IMR-90 (cell line): Measurements from ENCODE around the gene PRKAR1A. TPM values are rescaled to one million over a fixed set of nuclear protein-coding genes. Genes with fewer than 3 reads are reported as not detected.
A peak's percentile ranks its signal among the peaks of the same experiment; 100 is the strongest.

Source experiments
- ATAC-seq: fragments of 200-7000 bp; cut with Tn5 transposase; 2 replicates; pipeline ENCODE4 v1.9.1; 2020; ENCODE audit warnings: low read depth, mild to moderate bottlenecking, moderate library complexity
- BruUV-seq: library from RNA; stranded (reverse); fragments of 400-500 nt; replicated peaks from 2 replicates; lab custom pipeline; 2021; lab: Mats Ljungman, UMichigan
- CTCF ChIA-PET: fragments of 300-600 bp; formaldehyde crosslinking; extraction: SDS; loops from one replicate; lab custom pipeline; 2021; ENCODE audit warnings: antibody characterized with exemption; lab: Yijun Ruan, JAX
- POLR2A ChIA-PET: fragments of 300-600 bp; sonication (Branson Sonifier 250); formaldehyde crosslinking; loops from one replicate; lab custom pipeline; 2022; ENCODE audit warnings: antibody characterized with exemption; ENCODE audit not compliant: unreplicated experiment; lab: Charles Lee
- DNase-seq: peaks from one replicate; pipeline ENCODE4 v3.0.0; 2013
- H2AFZ ChIP-seq: replicated peaks from 2 replicates; pipeline ENCODE3; 2013; ENCODE audit warnings: low read length, mild to moderate bottlenecking; ENCODE audit not compliant: poor library complexity
- H2AK5ac ChIP-seq: 2 replicates; pipeline ENCODE4 v1.6.1; 2013; ENCODE audit warnings: low read depth, low read length, inconsistent platforms
- H2AK9ac ChIP-seq: replicated peaks from 2 replicates; pipeline ENCODE3; 2013; ENCODE audit warnings: mild to moderate bottlenecking, low read depth, low read length, moderate library complexity; ENCODE audit not compliant: poor library complexity
- H2BK120ac ChIP-seq: 2 replicates; pipeline ENCODE4 v1.6.1; 2013; ENCODE audit warnings: low read depth, low read length, inconsistent platforms
- H2BK15ac ChIP-seq: 3 replicates; pipeline ENCODE4 v1.6.1; 2013; ENCODE audit warnings: low read depth, low read length, inconsistent platforms
- H2BK20ac ChIP-seq: 2 replicates; pipeline ENCODE4 v1.6.1; 2013; ENCODE audit warnings: low read depth, mild to moderate bottlenecking, inconsistent platforms, low read length, moderate library complexity
- H2BK5ac ChIP-seq: 2 replicates; pipeline ENCODE4 v1.6.1; 2013; ENCODE audit warnings: mild to moderate bottlenecking, low read depth, low read length, inconsistent platforms; ENCODE audit not compliant: poor library complexity, severe bottlenecking
- H3K14ac ChIP-seq: replicated peaks from 2 replicates; pipeline ENCODE4 v1.6.1; 2013; ENCODE audit warnings: low read depth, low read length, inconsistent platforms
- H3K18ac ChIP-seq: 2 replicates; pipeline ENCODE4 v1.6.1; 2013; ENCODE audit warnings: low read depth, low read length, control low read depth
- H3K23ac ChIP-seq: 2 replicates; pipeline ENCODE4 v1.6.1; 2013; ENCODE audit warnings: low read depth, low read length, inconsistent platforms
- H3K27ac ChIP-seq: 2 replicates; pipeline ENCODE4 v1.5.1; 2013; ENCODE audit warnings: mild to moderate bottlenecking, control low read depth, low read length; ENCODE audit not compliant: insufficient read depth
- H3K27me3 ChIP-seq: 2 replicates; pipeline ENCODE4 v1.6.1; 2013; ENCODE audit warnings: low read length; ENCODE audit not compliant: control insufficient read depth, insufficient read depth
- H3K36me3 ChIP-seq: 2 replicates; pipeline ENCODE4 v1.6.1; 2013; ENCODE audit warnings: low read length, mixed read lengths; ENCODE audit not compliant: control insufficient read depth, insufficient read depth
- H3K4ac ChIP-seq: 2 replicates; pipeline ENCODE4 v1.6.1; 2013; ENCODE audit warnings: low read depth, low read length, inconsistent platforms
- H3K4me1 ChIP-seq: 2 replicates; pipeline ENCODE4 v1.6.1; 2013; ENCODE audit warnings: low read length, mixed read lengths; ENCODE audit not compliant: control insufficient read depth, insufficient read depth
- H3K4me2 ChIP-seq: 2 replicates; pipeline ENCODE4 v1.6.1; 2013; ENCODE audit warnings: low read depth, mild to moderate bottlenecking, control low read depth, low read length, moderate library complexity
- H3K4me3 ChIP-seq: 2 replicates; pipeline ENCODE4 v1.5.1; 2013; ENCODE audit warnings: low read depth, mild to moderate bottlenecking, control low read depth, low read length, moderate library complexity; ENCODE audit not compliant: insufficient read depth
- H3K56ac ChIP-seq: 2 replicates; pipeline ENCODE4 v1.6.1; 2013; ENCODE audit warnings: low read length, inconsistent platforms; ENCODE audit not compliant: insufficient read depth; ENCODE audit errors: extremely low read depth
- H3K79me1 ChIP-seq, 2 experiments: 2 replicates each; pipeline ENCODE4 v1.6.1; 2013; ENCODE audit warnings: low read length in 2 of 2, inconsistent platforms in 1 of 2, low read depth in 1 of 2
- H3K9ac ChIP-seq: 2 replicates; pipeline ENCODE4 v1.6.1; 2013; ENCODE audit warnings: low read depth, low read length, control low read depth
- H3K9me1 ChIP-seq: 2 replicates; pipeline ENCODE4 v1.6.1; 2013; ENCODE audit warnings: low read length, inconsistent platforms; ENCODE audit not compliant: insufficient read depth
- H3K9me3 ChIP-seq: 2 replicates; pipeline ENCODE4 v1.6.1; 2013; ENCODE audit warnings: low read length; ENCODE audit not compliant: control insufficient read depth, insufficient read depth
- H4K20me1 ChIP-seq: 2 replicates; pipeline ENCODE4 v1.6.1; 2013; ENCODE audit warnings: low read length, inconsistent platforms; ENCODE audit not compliant: insufficient read depth
- H4K5ac ChIP-seq: 2 replicates; pipeline ENCODE4 v1.6.1; 2013; ENCODE audit warnings: mild to moderate bottlenecking, low read depth, low read length, control low read depth
- H4K8ac ChIP-seq, 2 experiments: 2 replicates each; pipeline ENCODE4 v1.6.1; 2013; ENCODE audit warnings: low read depth in 2 of 2, low read length in 2 of 2, control low read depth in 1 of 2, inconsistent platforms in 1 of 2
- H4K91ac ChIP-seq: 2 replicates; pipeline ENCODE4 v1.6.1; 2013; ENCODE audit warnings: low read depth, low read length, inconsistent platforms; ENCODE audit not compliant: insufficient read depth
- FOS ChIP-seq: fragments of 150-350 bp; IDR thresholded peaks from 2 replicates; pipeline ENCODE4 v1.6.1; 2016; ENCODE audit warnings: low read depth, low read length
- MXI1 ChIP-seq: IDR thresholded peaks from 2 replicates; pipeline ENCODE4 v1.6.1; 2012; ENCODE audit warnings: low read depth, mild to moderate bottlenecking, low read length, moderate library complexity, borderline replicate concordance
- POLR2A ChIP-seq: IDR thresholded peaks from 2 replicates; pipeline ENCODE4 v1.6.1; 2012; ENCODE audit warnings: mild to moderate bottlenecking, low read depth, low read length
- RFX5 ChIP-seq: IDR thresholded peaks from 2 replicates; pipeline ENCODE4 v1.8.0; 2012; ENCODE audit warnings: low read depth, mild to moderate bottlenecking, low read length, moderate library complexity
- SMC3 ChIP-seq: fragments of 150-350 bp; IDR thresholded peaks from 2 replicates; pipeline ENCODE4 v1.6.1; 2016; ENCODE audit warnings: low read depth, mild to moderate bottlenecking, antibody characterized with exemption, low read length, moderate library complexity
- WGBS, 2 experiments: methylation state at CpG; one replicate each; pipeline versions ENCODE4 v1.1.5 to v1.1.7; 2013; ENCODE audit warnings: missing lambda C conversion rate in 2 of 2; ENCODE audit not compliant: insufficient read length in 1 of 2; ENCODE audit errors: extremely low coverage in 2 of 2; 5-methylcytosine and 5-hydroxymethylcytosine counted together
- dilution Hi-C: fragments of 300-500 bp; cut with HindIII; formaldehyde crosslinking; loops from one replicate; pipeline ENCODE4 v1.14.3; 2018; ENCODE audit warnings: low sequenced_read_pairs; ENCODE audit not compliant: unreplicated experiment
- in situ Hi-C: fragments of 300-500 bp; cut with MboI; formaldehyde crosslinking; loops from 3 replicates; pipeline ENCODE4 v1.14.3; 2019; ENCODE audit warnings: low sequenced_read_pairs, inconsistent platforms, mixed read lengths
- intact Hi-C: fragments of 100-400 bp; cut with micrococcal nuclease; formaldehyde crosslinking; loops from 2 replicates; pipeline ENCODE4 v1.10.0; 2022
- polyA plus RNA-seq, 3 experiments: library from polyadenylated mRNA; depleted of rRNA; stranded (reverse); fragments of >200 nt; gene quantifications; 2 replicates each; pipeline ENCODE4 v1.2.3, GENCODE V29; 2012; ENCODE audit warnings: low replicate concordance in 1 of 3
- total RNA-seq: library from RNA; depleted of rRNA; stranded (reverse); fragments of >200 nt; gene quantifications from 2 replicates; pipeline ENCODE4 v1.2.3, GENCODE V29; 2012
- TF ChIP-seq, protein P1 (sequence below): fragments of 150-350 bp; IDR thresholded peaks from 2 replicates; pipeline ENCODE4 v1.6.1; 2016; ENCODE audit warnings: low read depth, mild to moderate bottlenecking, low read length, moderate library complexity, borderline replicate concordance
- TF ChIP-seq, protein P2 (sequence below): fragments of 150-350 bp; IDR thresholded peaks from 2 replicates; pipeline ENCODE4 v1.6.1; 2017; ENCODE audit warnings: mild to moderate bottlenecking, antibody characterized with exemption, low read length, low read depth
- TF ChIP-seq, protein P3 (sequence below): conservative IDR thresholded peaks from 2 replicates; pipeline ENCODE4 v1.5.1; 2012; ENCODE audit warnings: mild to moderate bottlenecking, low read depth, low read length, improper control_type of control experiment

PRKAR1A gene
- total and polyA plus RNA-seq, 2 of the 4 experiments (the other 2 are of a cell fraction): 145 to 256 TPM

DNA sequence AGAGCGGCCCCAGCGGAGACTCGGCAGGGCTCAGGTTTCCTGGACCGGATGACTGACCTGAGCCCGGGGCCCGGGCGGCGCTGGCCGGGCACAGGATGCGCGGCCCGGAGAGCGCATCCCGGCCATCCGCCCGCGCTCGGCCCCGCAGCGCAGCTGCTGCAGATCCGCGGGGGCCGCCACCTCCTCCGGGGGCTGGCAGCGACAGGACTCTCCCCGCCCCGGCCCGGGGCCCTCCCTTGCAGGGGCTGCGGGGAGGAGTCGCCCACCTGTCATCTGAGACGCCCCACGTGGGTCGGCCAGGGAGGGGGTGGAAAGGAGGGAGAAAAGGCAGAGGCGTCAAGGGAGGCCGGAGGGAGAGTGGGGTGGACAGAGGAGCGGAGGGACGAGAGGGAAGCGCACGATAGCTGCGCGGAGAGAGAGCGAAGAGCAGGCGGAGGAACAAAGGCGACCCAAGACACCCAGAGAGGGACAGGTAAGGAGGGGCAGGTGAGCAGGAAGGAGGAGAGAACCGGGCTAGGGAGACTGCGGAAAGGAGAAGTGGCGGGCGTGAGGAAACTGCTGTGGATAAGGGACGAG, 471 bp upstream of the PRKAR1A start:
- Histone ChIP-seq H3K56ac (peak overlapping the region; percentile 47), H2AK9ac (peak overlapping the region; percentile 98), H3K4me3 (peak overlapping the region; percentile 77), H4K5ac (peak overlapping the region; percentile 22), H3K27ac (peak overlapping the region; percentile 95), H4K20me1 (peaks cover 26% of the 10 kb centered on the region), H3K9me1 (peaks cover 2% of the 10 kb centered on the region; the same call in 1 of the 2 replicates), H3K9ac (peak overlapping the region; percentile 85), H3K23ac (peak overlapping the region; percentile 92), H4K8ac (peak overlapping the region; percentile 73 to 89), H2BK120ac (peak overlapping the region; percentile 57; the same call in 1 of the 2 replicates), H4K91ac (peak overlapping the region; percentile 81; the same call in 1 of the 2 replicates), H3K36me3 (peaks cover 2% of the 10 kb centered on the region; the same call in 1 of the 2 replicates), H3K4me1 (peaks cover 1% of the 10 kb centered on the region; the same call in 1 of the 2 replicates), H3K27me3 (no peaks in the 10 kb centered on the region), H3K14ac (peak overlapping the region; percentile 76), H2BK15ac (peak overlapping the region; percentile 79; the same call in 1 of the 3 replicates), H2AFZ (peak overlapping the region; percentile 99), H2AK5ac (peak overlapping the region; percentile 78), H2BK20ac (peak overlapping the region; percentile 74), H3K4me2 (peak overlapping the region; percentile 85), H3K4ac (peak overlapping the region; percentile 88), H3K9me3 (no peaks in the 10 kb centered on the region), H2BK5ac (peak overlapping the region; percentile 78), H3K79me1 (peaks cover 1 to 16% of the 10 kb centered on the region in 2 experiments; a peak in 3 of 4 replicates), H3K18ac (peak overlapping the region; percentile 59)
- ChIA-PET POLR2A (no interaction called here), CTCF (interaction anchor here (0.6 kb wide), 1 partner anchor 62 kb away, joined by 7 read pairs; no protein-coding TSS in a partner anchor)
- BruUV-seq: no TSS peak
- intact Hi-C loops (loop anchor here (2.0 kb wide), 1 partner anchor 45 kb away; no protein-coding TSS in a partner anchor), in situ Hi-C loops (no loop called here), dilution Hi-C loops (no loop called here)
- peak; percentile 69 for ATAC-seq
- DNase-seq: peak; percentile 65
- WGBS, 2 experiments: 2% methylated on average over 21 of the region's 49 CpGs; no CpG with 5 or more reads in 1 of the 2 experiments
- TF ChIP-seq, protein P1, sequence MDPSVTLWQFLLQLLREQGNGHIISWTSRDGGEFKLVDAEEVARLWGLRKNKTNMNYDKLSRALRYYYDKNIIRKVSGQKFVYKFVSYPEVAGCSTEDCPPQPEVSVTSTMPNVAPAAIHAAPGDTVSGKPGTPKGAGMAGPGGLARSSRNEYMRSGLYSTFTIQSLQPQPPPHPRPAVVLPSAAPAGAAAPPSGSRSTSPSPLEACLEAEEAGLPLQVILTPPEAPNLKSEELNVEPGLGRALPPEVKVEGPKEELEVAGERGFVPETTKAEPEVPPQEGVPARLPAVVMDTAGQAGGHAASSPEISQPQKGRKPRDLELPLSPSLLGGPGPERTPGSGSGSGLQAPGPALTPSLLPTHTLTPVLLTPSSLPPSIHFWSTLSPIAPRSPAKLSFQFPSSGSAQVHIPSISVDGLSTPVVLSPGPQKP: no peak
- TF ChIP-seq, protein P2, sequence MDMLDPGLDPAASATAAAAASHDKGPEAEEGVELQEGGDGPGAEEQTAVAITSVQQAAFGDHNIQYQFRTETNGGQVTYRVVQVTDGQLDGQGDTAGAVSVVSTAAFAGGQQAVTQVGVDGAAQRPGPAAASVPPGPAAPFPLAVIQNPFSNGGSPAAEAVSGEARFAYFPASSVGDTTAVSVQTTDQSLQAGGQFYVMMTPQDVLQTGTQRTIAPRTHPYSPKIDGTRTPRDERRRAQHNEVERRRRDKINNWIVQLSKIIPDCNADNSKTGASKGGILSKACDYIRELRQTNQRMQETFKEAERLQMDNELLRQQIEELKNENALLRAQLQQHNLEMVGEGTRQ: peak; percentile 86
- TF ChIP-seq FOS (no peak), MXI1 (0 out of 2 replicates have a peak, but pooled peaks have one; percentile 53), RFX5 (no peak), SMC3 (no peak), POLR2A (no peak; the same call in 1 of the 2 replicates)
- TF ChIP-seq, protein P3, sequence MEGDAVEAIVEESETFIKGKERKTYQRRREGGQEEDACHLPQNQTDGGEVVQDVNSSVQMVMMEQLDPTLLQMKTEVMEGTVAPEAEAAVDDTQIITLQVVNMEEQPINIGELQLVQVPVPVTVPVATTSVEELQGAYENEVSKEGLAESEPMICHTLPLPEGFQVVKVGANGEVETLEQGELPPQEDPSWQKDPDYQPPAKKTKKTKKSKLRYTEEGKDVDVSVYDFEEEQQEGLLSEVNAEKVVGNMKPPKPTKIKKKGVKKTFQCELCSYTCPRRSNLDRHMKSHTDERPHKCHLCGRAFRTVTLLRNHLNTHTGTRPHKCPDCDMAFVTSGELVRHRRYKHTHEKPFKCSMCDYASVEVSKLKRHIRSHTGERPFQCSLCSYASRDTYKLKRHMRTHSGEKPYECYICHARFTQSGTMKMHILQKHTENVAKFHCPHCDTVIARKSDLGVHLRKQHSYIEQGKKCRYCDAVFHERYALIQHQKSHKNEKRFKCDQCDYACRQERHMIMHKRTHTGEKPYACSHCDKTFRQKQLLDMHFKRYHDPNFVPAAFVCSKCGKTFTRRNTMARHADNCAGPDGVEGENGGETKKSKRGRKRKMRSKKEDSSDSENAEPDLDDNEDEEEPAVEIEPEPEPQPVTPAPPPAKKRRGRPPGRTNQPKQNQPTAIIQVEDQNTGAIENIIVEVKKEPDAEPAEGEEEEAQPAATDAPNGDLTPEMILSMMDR: 0 out of 2 replicates have a peak, but pooled peaks have one; percentile 22
